ENCODE measurements around the gene SKI.

DNA sequence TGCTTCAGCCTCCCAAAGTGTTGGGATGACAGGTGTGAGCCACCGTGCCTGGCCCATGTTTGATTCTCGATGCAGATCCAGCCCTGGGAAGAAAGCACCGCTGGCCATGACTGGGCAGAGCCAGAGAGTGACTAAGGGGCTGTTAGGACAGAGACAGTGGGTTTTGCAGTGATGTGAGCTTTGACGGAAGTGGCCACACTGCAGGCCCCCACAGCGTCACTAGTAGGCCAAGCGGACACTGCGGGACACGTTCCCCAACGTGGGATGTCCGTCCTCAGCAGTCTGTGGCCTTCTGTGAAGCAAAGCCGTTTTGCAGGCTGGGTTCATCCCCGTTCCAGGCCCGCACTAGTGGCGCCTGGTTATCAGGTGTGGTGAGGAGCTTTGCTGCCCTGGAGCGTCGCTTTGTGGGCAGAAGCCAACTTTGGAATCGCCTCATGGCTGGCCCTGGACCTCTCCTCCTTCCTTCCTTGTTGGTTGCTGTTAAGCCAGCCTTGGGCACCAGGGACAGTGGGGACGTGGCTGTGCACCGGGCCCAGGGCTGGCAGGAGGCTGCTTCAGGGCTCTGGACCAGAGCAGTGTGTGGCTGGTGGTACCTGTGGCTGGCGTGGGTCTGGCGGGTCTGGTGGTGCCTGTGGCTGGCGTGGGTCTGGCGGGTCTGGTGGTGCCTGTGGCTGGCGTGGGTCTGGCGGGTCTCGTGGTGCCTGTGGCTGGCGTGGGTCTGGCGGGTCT, 41.2 kb downstream of the SKI start:
- TF ChIP-seq CEBPB (IDR thresholded peaks at IDR 0.05; ENCODE audit: low read depth, low read length) (no peak), TAF1 (IDR thresholded peaks at IDR 0.05; ENCODE audit: low read depth, low read length) (no peak), CHD2 (IDR thresholded peaks at IDR 0.05; ENCODE audit: low read length) (no peak), USF2 (IDR thresholded peaks at IDR 0.05; ENCODE audit: low read length) (no peak), TBP (IDR thresholded peaks at IDR 0.05; ENCODE audit: low read depth, low read length) (no peak), CTCF (IDR thresholded peaks at IDR 0.05; ENCODE audit: control extremely low read depth in 1 of 3, insufficient read depth in 1 of 3, low read depth in 1 of 3, low read length in 3 of 3) (no peak)

Data from H1 (cell line).